ENCODE results near the gene NKX1-1.

NKX1-1 gene

DNA sequence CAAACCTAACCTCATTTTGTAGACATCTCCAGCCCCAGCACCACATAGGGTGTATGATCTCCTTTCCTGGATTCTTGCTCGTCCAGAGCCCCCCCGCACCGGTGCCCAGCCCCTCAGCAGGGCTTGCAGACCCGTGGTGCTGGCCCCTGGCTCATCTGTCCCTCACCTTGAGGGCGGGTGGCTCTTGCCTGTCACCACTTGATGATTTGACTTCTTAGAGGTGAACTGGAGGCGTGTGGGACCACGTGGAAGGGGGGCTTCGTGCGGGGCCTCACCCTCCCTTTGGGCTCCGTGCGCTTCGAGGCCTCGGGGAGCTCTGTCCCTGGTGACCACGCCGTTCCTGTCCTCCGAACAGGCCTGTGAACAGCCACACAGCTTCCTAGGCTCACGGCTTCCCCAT lies 43.7 kb downstream of the NKX1-1 start:
- Histone ChIP-seq H3K4me1 (ENCODE audit: insufficient read depth, insufficient read length) (peaks cover 13% of the 10 kb centered on the region), H3K9ac (ENCODE audit: insufficient read length, low read depth) (no peak overlapping the region), H3K9me3 (ENCODE audit: insufficient read depth, low read length) (no peaks in the 10 kb centered on the region), H3K36me3 (ENCODE audit: insufficient read depth, insufficient read length, low read length) (peaks cover 72% of the 10 kb centered on the region), H3K4me3 (ENCODE audit: insufficient read length, low read depth) (no peak overlapping the region), H3K27me3 (ENCODE audit: insufficient read depth, insufficient read length) (no peaks in the 10 kb centered on the region)
- no peak for DNase-seq (ENCODE audit: low read depth, low spot score)
- TF ChIP-seq SUZ12 (IDR thresholded peaks at IDR 0.05; ENCODE audit: extremely low read depth, insufficient read depth, insufficient read length): no peak
- TF ChIP-seq YY1 (IDR thresholded peaks at IDR 0.05; ENCODE audit: insufficient read depth, insufficient read length): no peak
- no peak for TF ChIP-seq ZNF274 (IDR thresholded peaks at IDR 0.05; ENCODE audit: low read depth, low read length)

DNA sequence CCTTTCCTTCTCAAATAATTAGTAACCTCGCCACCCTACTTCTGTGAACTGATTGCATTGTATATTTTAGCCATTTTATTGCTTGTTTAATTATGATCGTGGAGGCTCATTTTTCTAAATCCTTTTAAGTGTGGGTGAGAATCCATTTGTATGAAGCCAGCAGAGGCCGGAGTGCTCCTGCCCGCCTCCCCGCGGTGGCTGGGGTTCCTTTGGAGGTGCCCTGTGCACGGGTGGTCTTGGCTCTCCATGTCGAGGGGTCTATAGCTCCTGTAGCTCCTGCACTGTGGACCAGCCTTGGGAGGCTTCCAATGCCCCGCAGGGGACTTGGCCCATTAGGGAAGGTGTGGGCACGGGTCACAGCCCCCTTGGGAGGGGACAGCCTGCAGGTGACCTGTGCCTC lies 44.2 kb downstream of the NKX1-1 start:
- no peak overlapping the region for H3K4me3 ChIP-seq (ENCODE audit: insufficient read length, low read depth)
- peaks cover 13% of the 10 kb centered on the region for H3K4me1 ChIP-seq (ENCODE audit: insufficient read depth, insufficient read length)
- no peaks in the 10 kb centered on the region for H3K9me3 ChIP-seq (ENCODE audit: insufficient read depth, low read length)
- H3K27me3 ChIP-seq (ENCODE audit: insufficient read depth, insufficient read length): no peaks in the 10 kb centered on the region
- peaks cover 74% of the 10 kb centered on the region for H3K36me3 ChIP-seq (ENCODE audit: insufficient read depth, insufficient read length, low read length)
- H3K9ac ChIP-seq (ENCODE audit: insufficient read length, low read depth): no peak overlapping the region
- no peak for DNase-seq (ENCODE audit: low read depth, low spot score)
- no peak for TF ChIP-seq SUZ12 (IDR thresholded peaks at IDR 0.05; ENCODE audit: extremely low read depth, insufficient read depth, insufficient read length)

DNA sequence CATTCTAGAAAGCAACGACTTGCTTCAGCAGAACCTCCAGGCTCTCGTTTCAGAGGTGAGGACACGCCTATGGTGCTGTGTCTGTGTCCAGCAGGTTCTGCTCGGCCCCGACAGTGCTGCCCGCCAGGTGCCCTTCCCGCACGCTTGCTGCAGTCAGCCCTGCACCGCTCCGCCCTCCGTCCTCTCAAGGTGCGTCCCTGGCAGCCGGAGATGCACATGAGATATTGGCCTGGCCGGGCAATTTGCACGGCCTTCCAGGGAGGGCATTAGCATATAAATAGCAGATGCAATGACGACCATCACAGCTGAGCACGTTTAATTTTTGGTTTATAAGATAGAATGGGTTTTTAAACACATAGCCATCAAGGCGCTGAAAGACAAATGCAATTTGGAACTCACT lies 44.8 kb downstream of the NKX1-1 start:
- H3K27me3 ChIP-seq (ENCODE audit: insufficient read depth, insufficient read length): no peaks in the 10 kb centered on the region
- H3K9ac ChIP-seq (ENCODE audit: insufficient read length, low read depth): no peak overlapping the region
- TF ChIP-seq SUZ12 (IDR thresholded peaks at IDR 0.05; ENCODE audit: extremely low read depth, insufficient read depth, insufficient read length) (no peak), ZNF274 (IDR thresholded peaks at IDR 0.05; ENCODE audit: low read depth, low read length) (no peak), YY1 (IDR thresholded peaks at IDR 0.05; ENCODE audit: insufficient read depth, insufficient read length) (no peak)
- H3K4me3 ChIP-seq (ENCODE audit: insufficient read length, low read depth): no peak overlapping the region
- no peak for DNase-seq (ENCODE audit: low read depth, low spot score)
- peaks cover 74% of the 10 kb centered on the region for H3K36me3 ChIP-seq (ENCODE audit: insufficient read depth, insufficient read length, low read length)
- H3K4me1 ChIP-seq (ENCODE audit: insufficient read depth, insufficient read length): peaks cover 15% of the 10 kb centered on the region
- H3K9me3 ChIP-seq (ENCODE audit: insufficient read depth, low read length): no peaks in the 10 kb centered on the region

DNA sequence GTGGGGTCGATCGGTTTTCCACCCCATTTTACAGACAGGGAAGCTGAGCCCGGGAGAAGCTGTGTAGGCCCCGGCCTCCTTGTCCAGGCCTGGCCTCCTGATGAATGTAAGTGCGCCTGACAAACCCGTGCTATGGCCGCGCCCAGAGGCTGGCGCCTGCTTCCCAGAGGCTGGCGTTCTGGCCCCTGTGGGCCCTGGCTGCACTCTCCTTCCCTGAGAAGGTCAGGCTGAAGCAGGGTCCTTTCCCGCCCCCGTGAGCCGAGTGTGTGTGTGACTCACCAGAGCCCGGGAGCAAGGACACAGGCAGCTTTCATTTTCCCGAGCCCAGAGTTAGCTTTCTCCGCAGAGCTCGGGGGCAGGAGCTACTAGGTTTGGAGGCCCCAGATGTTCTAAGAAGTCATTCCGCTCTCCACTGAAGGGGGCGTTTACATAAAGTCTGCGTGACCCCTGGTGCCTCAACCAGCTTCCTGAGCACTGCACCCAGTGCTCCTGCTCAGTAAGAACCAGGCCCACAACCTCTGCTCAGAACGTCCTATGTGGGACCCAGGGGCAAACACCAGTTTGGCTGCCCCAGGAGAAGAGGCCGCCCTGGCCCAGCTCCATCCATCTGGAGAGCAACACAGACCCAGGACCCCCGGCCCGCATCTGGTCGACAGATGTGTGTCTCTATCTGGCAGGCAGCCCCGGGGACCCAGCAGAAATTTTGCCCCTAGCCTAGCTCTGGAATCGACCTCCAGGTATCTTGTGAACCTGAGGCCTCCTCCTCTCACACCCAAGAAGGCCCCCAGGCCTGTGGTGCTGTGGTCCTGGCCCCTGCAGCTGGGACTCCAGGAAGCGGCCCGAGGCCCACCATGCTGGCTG lies 45.6 kb downstream of the NKX1-1 start:
- TF ChIP-seq ZNF274 (IDR thresholded peaks at IDR 0.05; ENCODE audit: low read depth, low read length) (no peak), YY1 (IDR thresholded peaks at IDR 0.05; ENCODE audit: insufficient read depth, insufficient read length) (no peak), SUZ12 (IDR thresholded peaks at IDR 0.05; ENCODE audit: extremely low read depth, insufficient read depth, insufficient read length) (no peak)
- H3K9me3 ChIP-seq (ENCODE audit: insufficient read depth, low read length): no peaks in the 10 kb centered on the region
- H3K9ac ChIP-seq (ENCODE audit: insufficient read length, low read depth): peak overlapping the region; percentile 34
- peaks cover 20% of the 10 kb centered on the region for H3K4me1 ChIP-seq (ENCODE audit: insufficient read depth, insufficient read length)
- H3K36me3 ChIP-seq (ENCODE audit: insufficient read depth, insufficient read length, low read length): peaks cover 75% of the 10 kb centered on the region
- no peaks in the 10 kb centered on the region for H3K27me3 ChIP-seq (ENCODE audit: insufficient read depth, insufficient read length)
- DNase-seq (ENCODE audit: low read depth, low spot score): peak; percentile 8
- H3K4me3 ChIP-seq (ENCODE audit: insufficient read length, low read depth): no peak overlapping the region

DNA sequence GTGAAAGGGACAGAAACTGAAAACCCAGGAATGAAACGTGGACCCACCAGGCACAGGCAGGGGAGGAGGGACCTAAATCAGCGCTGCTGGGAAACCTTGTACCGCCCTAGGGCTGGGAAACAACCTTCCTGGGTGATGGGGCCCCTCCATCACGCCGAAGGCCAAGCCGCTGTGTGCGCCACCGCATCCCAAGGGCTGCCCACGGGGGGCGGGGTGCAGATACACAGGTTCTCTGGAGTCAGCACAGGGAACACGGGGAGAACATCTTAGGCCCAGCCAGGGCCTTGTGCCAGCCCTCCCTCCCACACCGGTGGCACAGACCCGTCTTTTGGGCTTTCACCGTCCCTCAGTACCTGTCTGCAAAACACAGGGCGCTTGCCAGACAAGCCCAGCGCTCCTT lies 46.3 kb downstream of the NKX1-1 start:
- DNase-seq (ENCODE audit: low read depth, low spot score): no peak
- Histone ChIP-seq H3K9me3 (ENCODE audit: insufficient read depth, low read length) (no peaks in the 10 kb centered on the region), H3K36me3 (ENCODE audit: insufficient read depth, insufficient read length, low read length) (peaks cover 78% of the 10 kb centered on the region), H3K9ac (ENCODE audit: insufficient read length, low read depth) (peak overlapping the region; percentile 34), H3K4me1 (ENCODE audit: insufficient read depth, insufficient read length) (peaks cover 22% of the 10 kb centered on the region), H3K4me3 (ENCODE audit: insufficient read length, low read depth) (no peak overlapping the region), H3K27me3 (ENCODE audit: insufficient read depth, insufficient read length) (no peaks in the 10 kb centered on the region)
- TF ChIP-seq ZNF274 (IDR thresholded peaks at IDR 0.05; ENCODE audit: low read depth, low read length) (no peak), YY1 (IDR thresholded peaks at IDR 0.05; ENCODE audit: insufficient read depth, insufficient read length) (no peak), SUZ12 (IDR thresholded peaks at IDR 0.05; ENCODE audit: extremely low read depth, insufficient read depth, insufficient read length) (no peak)

DNA sequence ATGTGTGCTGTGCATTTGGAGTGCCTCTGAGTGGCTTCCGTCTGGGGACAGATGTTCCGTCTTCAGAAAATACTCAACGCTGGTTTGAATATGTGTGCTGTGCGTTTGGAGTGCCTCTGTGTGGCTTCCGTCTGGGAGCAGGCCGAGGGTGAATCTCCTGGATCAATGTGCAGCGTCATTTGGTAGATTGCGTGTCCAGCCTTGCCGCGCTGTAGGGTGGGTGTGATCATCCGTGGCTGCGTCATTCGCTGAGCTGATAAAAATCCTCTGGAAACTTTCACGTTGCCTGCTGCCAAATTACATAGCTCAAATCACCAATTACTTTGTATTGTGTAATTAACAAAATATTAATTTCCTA lies 47.1 kb downstream of the NKX1-1 start:
- TF ChIP-seq SUZ12 (IDR thresholded peaks at IDR 0.05; ENCODE audit: extremely low read depth, insufficient read depth, insufficient read length): no peak
- TF ChIP-seq ZNF274 (IDR thresholded peaks at IDR 0.05; ENCODE audit: low read depth, low read length): no peak
- no peak for TF ChIP-seq YY1 (IDR thresholded peaks at IDR 0.05; ENCODE audit: insufficient read depth, insufficient read length)
- H3K36me3 ChIP-seq (ENCODE audit: insufficient read depth, insufficient read length, low read length): peaks cover 79% of the 10 kb centered on the region
- no peak for DNase-seq (ENCODE audit: low read depth, low spot score)
- H3K4me3 ChIP-seq (ENCODE audit: insufficient read length, low read depth): no peak overlapping the region
- H3K4me1 ChIP-seq (ENCODE audit: insufficient read depth, insufficient read length): peaks cover 27% of the 10 kb centered on the region
- no peak overlapping the region for H3K9ac ChIP-seq (ENCODE audit: insufficient read length, low read depth)
- no peaks in the 10 kb centered on the region for H3K27me3 ChIP-seq (ENCODE audit: insufficient read depth, insufficient read length)
- H3K9me3 ChIP-seq (ENCODE audit: insufficient read depth, low read length): no peaks in the 10 kb centered on the region

DNA sequence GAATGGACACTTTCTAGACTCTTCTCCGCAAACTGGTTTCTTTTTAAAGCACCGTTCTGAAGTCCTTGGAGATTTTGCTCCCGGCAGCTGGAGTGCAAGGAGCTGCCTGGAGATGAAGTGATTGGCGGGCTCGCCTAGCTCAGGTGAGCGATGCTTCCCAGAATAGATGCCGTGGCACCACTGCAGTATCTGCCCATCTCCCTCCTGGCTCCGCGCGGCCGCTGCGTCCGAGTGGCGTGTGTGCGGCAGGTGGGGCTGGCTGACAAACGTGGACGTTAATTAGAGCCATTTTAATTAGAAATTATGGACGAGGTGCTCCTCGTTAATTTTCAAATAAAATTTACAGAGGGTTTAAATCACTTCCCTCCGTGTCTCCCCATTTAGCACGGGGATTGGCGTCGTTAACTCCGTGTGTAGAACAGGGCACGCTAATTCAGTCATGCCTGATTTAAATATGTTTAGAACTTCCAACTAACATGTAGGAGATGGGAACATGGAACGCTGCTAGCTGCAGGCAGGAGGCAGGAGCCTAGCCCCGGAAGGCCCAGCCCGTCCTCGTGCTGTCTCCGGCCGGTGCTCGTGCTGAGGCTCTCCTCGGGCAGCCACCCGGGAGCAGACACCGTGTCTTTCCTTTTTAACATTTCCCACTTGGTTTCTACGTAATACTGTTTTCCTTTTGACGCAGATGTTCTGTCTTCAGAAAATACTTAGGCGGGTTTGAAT lies 47.7 kb downstream of the NKX1-1 start:
- Histone ChIP-seq H3K36me3 (ENCODE audit: insufficient read depth, insufficient read length, low read length) (peaks cover 83% of the 10 kb centered on the region), H3K4me1 (ENCODE audit: insufficient read depth, insufficient read length) (peaks cover 29% of the 10 kb centered on the region), H3K4me3 (ENCODE audit: insufficient read length, low read depth) (no peak overlapping the region), H3K27me3 (ENCODE audit: insufficient read depth, insufficient read length) (no peaks in the 10 kb centered on the region), H3K9ac (ENCODE audit: insufficient read length, low read depth) (no peak overlapping the region), H3K9me3 (ENCODE audit: insufficient read depth, low read length) (no peaks in the 10 kb centered on the region)
- TF ChIP-seq ZNF274 (IDR thresholded peaks at IDR 0.05; ENCODE audit: low read depth, low read length) (no peak), YY1 (IDR thresholded peaks at IDR 0.05; ENCODE audit: insufficient read depth, insufficient read length) (no peak), SUZ12 (IDR thresholded peaks at IDR 0.05; ENCODE audit: extremely low read depth, insufficient read depth, insufficient read length) (no peak)
- DNase-seq (ENCODE audit: low read depth, low spot score): no peak
